Activated CD4-positive, alpha-beta T cell treated with anti-CD3 and anti-CD28 coated beads for 1 hour (primary cell): Measurements from ENCODE around the gene ZBTB47.

Source experiments
- DNase-seq: peaks from one replicate; pipeline ENCODE4 v3.0.0-alpha.2; 2020

The ZBTB47 gene

DNA sequence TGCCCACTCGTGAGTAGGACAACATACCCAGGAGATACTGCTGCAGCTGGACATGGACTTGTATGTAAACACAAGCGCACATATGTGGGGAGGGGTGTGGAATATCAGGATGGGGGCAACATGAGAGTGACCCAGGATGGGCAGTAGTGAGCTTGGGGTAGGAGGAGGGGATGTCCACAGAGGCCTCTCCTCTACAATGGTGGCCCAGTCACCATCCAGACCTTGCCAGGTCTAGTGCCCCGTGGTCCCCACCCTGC lies 266 bp upstream of the ZBTB47 start:
- no peak for DNase-seq

DNA sequence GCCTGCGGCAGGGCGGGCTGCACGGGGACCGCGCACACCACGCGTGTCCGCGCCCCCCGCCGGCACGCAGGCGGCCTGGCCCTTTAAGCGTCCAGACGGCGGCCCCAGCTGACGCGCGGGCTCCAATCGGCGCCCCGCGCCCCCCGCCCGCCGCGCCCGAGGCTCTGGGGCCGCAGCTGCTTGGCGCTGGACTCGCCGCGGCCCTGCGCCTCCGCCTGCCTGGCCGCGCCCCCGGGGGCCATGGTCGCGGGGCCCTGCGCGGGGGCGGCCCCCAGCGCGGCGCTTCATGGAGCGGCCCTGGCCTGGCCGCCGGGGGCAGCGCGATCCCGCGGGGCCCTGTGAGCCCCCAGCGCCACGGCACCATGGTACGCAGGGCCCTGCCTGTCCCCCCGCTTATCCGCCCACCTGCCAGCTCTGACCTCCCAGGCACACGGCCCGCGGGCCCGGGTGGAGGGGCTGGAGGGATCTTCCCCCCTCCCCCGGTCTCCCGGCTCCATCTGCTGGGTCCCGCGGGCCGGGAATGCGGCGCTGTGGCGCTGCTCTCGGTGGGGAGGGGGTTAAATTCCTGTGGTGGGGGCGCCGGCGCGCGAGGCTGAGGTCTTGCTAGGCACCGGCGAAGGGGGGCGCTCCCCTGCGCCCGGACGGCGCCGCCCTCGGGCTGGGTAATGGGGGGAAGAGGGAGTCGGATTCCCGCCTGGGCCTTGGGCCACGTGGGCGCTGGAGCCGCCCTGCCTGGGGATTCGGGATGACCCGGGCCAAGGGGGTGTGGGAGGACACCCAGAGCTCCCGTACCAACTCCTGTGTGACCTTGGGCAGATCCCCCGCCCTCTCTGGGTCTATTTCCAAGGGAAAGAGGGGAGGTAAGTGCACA lies 1.1 kb downstream of the ZBTB47 start:
- no peak for DNase-seq

DNA sequence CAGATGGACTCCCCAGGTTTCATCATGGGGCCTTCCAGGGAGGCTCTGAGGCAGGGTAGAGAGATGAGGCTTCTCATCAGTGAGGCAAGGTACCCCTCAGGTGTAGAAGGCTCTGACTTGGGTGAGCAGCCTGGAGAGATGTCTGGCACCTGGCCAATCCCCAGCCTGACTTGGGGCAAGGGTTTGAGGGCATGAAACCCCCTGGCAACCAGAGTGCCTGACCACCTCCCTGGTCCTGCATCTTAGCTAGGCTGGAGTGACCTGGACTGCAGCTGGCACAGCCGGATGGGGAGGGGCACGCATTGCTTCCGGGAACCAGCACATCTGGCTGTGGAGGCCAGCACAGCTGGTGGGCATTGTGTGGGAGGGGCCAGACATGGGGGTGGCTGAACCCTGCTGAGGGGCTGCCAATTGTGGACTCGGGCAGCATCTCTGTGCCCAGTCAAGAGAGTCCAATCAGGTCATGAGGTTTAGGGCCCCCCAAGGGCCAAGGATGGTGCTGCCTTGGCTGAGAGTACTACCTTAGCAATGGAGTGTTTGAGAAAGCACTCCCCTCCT lies 1.9 kb downstream of the ZBTB47 start:
- DNase-seq = no peak

DNA sequence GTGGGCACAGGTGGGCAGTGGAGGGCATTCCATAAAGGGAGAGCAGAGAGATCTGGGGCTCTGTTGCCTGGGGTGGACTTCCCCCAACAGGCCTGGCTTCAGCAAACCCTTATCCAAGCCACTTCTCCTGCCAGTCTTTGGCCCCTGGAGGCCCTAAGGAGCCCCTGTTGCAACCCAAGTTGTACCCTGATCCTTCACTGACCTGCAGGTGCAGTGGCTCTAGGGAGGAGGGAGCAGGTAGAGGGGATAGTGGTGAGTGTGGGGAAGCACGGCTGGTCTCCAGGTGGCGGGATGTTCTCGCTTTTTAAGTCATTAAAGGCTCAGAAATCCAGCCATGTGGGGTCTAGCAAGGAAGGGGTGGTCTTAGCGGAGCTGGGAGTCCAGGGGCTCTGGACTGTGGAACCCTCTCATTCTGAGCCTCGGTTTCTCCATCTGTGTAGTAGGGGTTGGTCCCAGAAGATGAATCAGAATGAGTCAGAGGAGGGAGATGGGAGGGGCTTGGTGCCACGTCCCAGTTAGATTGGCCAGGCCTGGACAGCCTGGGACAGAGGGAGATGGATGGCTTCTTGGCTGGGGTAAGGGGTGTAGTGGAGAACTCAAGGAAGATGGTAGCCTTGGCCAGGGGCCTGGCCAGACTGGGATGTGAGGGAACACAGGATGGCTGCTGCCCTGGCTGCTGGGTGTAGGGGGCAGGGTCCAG lies 2.6 kb downstream of the ZBTB47 start:
- DNase-seq = no peak

DNA sequence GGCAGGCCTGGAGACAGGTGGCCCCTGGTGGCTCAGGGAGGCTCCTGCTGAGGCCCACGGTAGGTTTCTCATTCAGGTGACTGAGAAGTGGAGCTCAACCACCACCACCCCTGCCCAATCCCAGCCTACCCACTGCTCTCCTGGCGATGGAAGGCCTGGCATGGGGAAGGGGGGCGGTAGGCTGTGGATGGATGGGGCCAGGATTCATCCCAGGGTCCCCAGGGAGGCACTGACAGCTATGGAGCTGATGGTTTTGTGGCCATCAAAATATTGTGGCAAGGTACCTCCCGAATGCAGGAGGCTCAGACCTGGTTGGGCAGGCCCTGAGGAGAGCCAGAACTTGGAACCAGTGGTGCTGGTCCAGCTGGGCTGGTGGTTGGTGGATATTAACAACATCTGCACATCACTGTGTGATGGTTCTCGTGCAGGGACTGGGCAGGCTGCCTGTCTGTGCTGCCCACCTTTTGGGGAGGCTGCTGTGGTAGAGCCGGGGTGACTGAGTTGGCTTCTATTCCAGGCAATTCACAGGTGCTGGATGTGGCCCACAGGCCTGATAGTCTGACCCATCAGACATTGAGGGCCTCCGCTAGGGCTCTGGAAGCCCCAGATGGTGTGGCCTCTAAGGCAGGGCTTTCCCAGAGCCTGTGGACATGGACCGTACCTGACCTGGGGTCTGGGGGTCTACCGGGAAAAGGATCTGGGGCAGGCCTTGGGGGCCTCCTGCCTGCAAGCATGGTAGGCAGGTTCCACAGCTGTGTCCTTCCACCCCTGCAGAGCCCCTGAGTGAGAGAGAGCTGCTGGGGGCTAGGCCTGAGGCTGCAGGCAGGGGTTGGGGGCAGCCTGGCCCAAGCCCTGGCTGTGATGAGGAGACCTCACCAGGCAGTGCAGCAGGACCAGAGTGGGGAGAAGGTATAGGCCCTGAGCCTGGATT lies 3.4 kb downstream of the ZBTB47 start:
- DNase-seq = no peak

DNA sequence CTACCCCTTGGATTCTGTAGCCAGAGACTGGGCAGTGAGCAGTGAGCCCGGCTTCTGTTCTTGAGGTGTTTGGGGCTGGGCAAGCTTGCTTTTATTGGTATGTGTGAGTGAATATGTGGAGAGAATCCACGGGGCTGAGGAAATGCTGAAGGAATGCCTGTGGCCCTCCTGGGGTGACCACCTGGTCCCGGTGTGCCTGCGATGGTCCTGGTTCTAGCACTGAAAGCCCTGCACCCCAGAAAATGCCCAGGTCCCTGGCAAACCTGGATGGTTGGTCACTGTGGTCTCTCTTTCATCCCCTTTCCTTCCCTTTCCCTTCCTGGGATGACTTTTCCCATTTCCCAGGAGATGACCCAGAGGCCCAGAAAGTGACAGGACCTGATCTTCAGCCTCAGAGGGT lies 4.2 kb downstream of the ZBTB47 start:
- DNase-seq = no peak

DNA sequence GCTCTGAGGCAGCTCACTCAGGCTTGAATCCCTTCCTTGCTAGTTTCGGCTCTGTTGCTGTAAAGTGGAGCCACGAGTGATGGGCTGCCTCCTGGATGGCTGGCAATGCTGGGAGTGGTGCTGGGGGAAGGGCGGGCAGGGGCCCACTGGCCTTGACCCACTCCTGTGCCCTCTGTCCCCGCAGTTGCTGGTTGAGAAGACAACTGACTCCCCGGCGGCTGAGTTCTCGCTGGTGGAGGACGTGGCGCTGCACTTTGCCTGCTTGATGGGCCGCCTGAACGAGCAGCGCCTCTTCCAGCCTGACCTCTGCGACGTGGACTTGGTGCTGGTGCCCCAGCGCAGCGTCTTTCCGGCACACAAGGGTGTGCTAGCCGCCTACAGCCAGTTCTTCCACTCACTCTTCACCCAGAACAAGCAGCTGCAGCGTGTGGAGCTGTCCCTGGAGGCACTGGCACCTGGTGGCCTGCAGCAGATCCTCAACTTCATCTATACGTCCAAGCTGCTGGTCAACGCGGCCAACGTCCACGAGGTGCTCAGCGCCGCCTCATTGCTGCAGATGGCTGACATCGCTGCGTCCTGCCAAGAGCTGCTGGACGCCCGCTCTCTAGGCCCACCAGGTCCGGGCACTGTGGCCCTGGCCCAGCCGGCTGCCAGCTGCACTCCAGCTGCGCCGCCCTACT lies 4.7 kb downstream of the ZBTB47 start:
- no peak for DNase-seq

DNA sequence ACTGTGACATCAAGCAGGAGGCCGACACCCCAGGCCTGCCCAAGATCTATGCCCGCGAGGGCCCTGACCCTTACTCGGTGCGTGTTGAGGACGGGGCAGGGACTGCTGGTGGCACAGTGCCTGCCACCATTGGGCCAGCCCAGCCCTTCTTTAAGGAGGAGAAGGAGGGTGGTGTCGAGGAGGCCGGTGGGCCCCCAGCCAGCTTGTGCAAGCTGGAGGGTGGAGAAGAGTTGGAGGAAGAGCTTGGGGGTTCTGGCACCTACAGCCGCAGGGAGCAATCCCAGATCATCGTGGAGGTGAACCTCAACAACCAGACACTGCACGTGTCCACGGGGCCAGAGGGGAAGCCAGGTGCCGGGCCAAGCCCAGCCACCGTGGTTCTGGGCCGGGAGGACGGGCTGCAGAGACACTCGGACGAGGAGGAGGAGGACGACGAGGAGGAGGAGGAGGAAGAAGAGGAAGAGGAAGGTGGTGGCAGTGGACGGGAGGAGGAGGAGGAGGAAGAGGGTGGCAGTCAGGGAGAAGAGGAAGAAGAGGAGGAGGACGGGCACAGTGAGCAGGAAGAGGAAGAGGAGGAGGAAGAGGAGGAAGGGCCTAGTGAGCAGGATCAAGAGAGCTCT lies 5.4 kb downstream of the ZBTB47 start:
- no peak for DNase-seq

DNA sequence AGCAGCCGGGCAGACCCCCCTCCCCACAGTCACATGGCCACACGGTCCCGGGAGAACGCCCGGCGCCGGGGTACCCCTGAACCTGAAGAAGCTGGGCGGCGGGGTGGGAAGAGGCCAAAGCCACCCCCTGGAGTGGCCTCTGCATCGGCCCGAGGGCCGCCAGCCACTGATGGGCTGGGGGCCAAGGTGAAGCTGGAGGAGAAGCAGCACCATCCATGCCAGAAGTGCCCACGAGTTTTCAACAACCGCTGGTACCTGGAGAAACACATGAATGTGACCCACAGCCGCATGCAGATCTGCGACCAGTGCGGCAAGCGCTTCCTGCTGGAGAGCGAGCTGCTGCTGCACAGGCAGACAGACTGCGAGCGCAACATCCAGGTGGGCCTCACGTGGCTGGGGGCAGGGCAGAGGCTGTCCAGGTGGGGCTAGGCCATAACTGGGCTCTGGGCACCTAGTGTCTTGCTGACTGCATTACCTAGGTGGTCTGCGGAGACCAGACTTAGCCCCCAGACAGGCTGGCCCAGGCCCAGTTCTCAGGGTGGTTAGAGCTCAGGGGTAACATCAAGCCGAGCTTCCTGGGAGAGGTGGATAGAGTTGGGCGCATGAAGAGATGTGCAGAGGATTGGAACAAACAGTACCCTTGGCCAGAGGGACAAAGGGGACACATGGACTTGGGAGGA lies 6.1 kb downstream of the ZBTB47 start:
- DNase-seq = no peak

DNA sequence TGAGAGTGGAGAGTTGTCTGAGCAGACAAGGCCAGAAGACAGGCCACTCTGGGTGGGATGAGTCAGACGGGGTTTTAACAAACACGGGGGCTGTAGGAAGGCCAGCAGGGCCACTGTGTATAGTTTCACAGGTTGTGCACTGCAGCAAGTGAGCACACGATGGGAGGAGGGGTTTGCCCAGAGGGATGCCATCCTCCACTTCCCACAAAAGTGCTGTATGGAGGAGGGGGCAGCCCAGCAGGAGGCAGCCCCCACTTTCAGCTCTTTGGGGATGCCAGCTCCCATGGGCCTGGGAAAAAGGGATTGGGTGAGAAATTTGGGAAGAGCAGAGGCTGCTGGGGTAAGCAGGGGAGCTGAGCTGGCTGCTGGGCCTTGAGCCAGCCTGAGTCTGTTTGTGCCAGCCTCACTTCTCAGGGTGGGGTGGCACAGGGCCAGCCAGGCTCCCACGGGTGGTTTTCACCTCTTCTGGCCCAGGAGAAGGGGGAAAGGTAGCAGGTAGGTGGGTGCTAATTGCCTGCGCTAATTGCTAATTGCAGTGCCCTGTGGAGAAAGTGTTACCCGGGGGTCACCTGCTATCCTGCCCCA lies 6.7 kb downstream of the ZBTB47 start:
- DNase-seq = no peak

DNA sequence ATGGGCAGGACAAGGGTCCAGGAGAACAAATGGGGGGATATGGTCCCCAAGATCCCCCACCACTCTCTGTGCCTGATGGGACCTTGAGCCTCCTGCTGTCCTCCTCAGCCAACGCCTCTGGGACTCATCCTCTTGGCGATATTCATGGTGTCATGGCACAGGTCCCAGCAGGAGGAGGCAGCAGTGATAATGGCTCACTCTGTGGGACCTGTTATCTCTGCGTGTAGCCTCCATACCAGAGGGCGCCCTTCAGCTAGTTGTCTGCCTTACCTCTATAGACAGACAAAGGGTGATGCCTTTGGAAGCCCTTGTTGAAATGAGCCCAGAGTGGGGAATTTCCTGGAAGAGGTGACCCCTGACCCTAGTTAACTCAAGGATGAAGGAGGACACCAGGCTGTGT lies 7.4 kb downstream of the ZBTB47 start:
- no peak for DNase-seq

DNA sequence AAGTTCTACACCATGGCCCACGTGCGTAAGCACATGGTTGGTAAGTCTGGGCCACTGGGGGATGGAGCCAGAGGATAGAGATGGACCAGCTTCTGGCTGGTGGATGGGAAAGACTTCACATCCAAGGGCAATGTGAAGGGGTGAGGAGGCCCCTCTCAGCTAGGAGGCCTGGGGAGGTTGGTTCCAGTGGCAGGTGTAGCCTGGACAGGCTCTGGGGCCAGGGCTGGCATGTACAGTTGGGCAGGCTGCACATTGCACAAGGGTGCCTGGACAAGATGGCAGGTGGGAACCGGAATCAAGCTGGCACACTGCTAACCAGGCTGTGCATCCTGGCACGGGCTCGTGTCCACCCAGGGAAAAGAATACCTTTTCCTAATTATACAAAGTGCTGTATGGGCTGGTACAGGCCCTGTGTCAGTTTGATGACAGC lies 8.1 kb downstream of the ZBTB47 start:
- DNase-seq = no peak

DNA sequence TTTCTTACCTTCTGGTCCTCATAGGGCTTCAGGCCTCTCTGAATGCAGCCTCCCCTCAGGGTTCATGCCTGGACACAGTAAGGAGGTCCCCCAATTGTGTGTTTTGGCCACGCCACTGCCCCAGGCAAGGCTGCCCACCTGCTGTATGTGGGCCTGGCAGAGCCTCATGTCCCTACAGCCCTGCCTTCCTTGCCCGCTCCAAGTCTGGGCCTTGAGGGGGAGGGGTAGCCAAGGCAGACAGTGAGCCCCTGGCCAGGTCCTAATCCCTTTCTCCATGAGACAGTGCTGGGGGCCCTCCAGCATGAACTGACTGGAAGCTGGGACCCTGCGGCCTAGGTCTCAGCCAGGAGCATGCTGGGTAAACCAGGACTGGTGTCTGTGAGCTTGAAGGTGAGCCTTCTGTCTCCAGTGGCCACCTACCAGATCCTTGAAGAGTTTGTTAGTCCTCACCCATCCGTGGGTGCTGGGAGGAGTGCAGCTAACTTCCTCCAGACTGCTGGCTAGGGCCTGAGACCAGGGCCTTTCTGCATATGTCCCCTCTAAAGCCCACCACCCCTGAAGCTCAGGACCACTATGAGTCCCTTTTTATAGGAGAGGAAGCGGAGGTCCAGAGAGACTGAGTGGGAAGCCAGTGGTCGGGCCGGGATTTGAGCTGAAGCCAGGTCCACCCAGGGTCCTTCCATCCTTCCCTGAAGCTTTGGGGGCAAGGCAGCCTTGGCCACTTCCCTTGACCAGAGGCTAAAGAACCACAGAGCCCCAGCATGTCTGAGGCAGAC lies 8.7 kb downstream of the ZBTB47 start:
- no peak for DNase-seq

DNA sequence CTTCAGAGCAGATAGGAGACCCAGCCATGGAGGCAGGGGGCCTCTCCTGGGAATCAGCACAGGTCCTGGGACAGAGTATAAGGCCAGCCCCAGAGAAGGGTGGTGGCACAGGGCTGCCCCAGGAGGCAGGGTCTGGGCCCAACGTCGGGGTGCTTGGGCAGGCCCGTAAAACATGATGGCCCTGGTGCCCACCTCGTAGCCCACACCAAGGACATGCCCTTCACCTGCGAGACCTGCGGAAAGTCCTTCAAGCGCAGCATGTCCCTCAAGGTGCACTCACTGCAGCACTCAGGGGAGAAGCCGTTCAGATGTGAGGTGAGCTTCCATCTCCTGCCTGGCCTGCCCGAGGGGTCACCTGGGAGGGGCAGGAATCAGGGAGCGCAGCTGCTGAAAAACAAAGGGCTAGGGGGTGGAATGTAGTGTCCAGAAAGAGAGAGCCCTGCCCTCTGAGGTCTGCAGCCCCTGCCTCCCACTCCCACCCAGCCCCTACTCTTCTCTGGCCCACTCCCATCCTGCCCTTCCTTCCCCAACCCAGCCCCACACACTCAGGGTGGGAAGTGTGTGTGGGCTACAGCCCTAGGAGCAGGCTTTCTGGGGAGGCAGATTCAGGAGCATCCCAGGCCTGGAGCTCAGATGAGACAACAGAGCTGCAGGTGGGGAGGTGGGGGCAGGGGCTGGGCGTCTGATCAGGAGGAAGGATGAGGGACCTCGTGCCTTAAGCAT lies 9.5 kb downstream of the ZBTB47 start:
- DNase-seq = no peak

DNA sequence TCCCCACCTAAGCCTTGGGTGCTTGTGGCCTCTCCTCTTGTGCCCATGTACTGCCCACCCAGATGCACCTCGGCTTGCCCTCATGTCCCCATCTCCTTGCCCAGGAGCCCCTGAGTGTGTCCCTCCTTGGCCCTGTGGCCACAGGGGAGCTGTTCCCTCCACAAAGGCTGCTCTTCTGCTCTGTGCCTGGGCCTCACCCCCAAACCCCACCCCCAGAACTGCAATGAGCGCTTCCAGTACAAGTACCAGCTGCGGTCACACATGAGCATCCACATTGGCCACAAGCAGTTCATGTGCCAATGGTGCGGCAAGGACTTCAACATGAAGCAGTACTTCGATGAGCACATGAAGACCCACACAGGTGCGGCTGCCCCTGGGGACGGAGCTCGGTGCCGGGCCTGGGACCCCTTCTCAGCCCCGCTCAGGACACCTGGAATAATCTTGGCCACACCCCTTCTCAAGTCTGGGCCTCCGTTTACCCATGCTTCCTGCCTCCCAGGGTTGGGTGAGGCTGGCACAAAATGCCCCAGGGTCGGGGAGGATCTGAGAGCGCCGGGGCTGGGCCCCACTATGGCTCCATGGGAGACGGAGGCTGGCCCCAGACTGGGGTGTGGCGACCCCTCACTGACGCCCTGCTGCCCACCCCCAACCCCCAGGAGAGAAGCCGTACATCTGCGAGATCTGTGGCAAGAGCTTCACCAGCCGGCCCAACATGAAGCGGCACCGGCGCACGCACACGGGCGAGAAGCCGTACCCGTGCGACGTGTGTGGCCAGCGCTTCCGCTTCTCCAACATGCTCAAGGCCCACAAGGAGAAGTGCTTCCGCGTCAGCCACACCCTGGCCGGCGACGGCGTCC lies 10.3 kb downstream of the ZBTB47 start:
- no peak for DNase-seq

DNA sequence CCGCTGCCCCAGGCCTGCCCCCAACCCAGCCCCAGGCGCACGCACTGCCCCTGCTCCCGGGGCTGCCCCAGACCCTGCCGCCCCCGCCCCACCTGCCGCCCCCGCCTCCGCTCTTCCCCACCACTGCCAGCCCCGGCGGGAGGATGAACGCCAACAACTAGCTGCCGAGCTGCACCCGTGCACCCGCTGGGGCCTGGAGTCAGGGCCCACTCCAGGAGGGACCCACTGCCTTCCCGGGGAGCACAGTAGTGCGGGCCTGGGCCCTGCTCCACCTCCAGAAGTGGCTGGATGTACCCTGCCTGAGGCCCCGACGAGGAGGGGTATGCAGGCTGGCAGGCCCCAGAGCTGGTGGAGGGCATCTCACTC lies 10.9 kb downstream of the ZBTB47 start:
- DNase-seq = no peak

DNA sequence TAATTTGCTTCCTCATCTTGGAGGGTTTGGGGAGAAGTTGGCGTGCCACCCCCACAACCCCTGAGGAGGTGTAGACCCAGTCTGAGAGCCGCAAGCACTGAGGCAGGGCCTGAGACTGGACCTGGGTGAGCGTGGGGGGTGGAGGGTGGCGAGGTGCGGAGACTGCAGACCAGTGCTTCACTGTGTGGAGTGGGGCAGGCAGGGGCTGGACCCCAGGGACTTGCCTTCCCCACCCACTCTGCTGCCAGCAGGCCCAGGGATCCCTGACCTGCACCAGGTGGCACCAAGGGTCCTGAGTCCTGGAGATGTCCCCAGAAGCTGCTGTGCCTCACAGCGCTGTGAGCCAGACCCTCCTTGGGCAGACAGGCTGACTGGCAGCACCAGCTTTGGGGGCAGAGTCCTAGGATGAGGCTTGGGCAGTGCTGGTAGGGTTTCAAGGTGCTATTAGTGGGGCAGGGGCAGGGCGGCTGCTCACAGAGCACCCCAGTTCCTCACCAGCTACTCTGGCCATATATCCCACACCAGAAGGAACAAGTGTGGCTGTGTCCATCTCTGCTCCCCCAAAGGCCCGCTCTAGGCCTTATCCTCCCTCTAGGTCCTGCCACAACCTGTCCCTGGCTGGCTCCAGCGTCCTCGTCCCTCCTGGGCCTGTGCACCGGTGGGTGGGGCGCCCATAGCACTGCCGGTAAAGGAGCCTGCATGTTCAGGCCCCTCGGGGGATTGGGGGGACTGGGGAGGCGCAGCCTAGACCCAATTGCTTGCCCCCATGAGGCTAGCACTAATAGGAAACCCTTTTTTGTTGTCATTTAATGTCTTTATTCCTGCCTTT lies 11.8 kb downstream of the ZBTB47 start:
- DNase-seq = no peak

DNA sequence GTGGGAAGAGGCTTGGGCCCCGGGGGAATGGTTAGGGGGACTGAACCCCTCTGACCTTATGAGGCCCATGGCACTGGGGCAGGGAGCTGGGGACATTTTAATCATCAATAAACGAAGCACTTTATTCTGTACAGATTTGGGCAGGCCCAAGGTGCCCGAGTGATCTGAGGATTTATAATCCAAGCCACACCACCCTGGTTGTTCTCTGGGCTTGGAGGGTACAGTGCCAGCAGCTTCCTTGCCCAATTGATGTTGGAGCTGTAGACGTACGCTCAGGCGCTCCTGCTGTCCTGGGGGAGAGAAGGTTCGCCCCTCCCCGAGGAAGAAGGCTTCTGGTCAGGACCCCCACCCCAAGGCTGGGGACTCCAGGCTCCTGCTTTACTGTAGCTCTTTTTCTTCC lies 12.5 kb downstream of the ZBTB47 start:
- DNase-seq = no peak
